Ascending aorta (tissue), 2 donors: Measurements from ENCODE around the gene FKBP2. TPM values are rescaled to one million over a fixed set of nuclear protein-coding genes. Genes with fewer than 3 reads are reported as not detected.

Source experiments
- DNase-seq, 2 donors: peaks; one replicate each; pipeline ENCODE4 v3.0.0-alpha.2; 2019; ENCODE audit warnings: low spot score in 2 of 2
- H3K27ac ChIP-seq, 2 donors: fragments of 200-600 bp; sonication (generic); one replicate each; pipeline ENCODE4 v1.5.1; 2016 to 2017; ENCODE audit warnings: mild to moderate bottlenecking in 1 of 2
- H3K27me3 ChIP-seq: fragments of 200-600 bp; sonication (generic); one replicate; pipeline ENCODE4 v1.5.1; 2017
- H3K36me3 ChIP-seq, 2 donors: fragments of 200-600 bp; sonication (generic); one replicate each; pipeline ENCODE4 v1.5.1; 2016
- H3K4me1 ChIP-seq, 2 donors: fragments of 200-600 bp; sonication (generic); one replicate each; pipeline ENCODE4 v1.5.1; 2016 to 2017; ENCODE audit warnings: mild to moderate bottlenecking in 1 of 2
- H3K4me3 ChIP-seq, 2 donors: fragments of 200-600 bp; sonication (generic); one replicate each; pipeline ENCODE4 v1.5.1; 2016 to 2017; ENCODE audit warnings: mild to moderate bottlenecking in 1 of 2
- H3K9me3 ChIP-seq, 2 donors: fragments of 200-600 bp; sonication (generic); one replicate each; pipeline ENCODE4 v1.5.1; 2016
- intact Hi-C: fragments of 100-400 bp; cut with DNase I; formaldehyde crosslinking; loops from one replicate; pipeline ENCODE4 v1.15.1; 2023
- total RNA-seq: library from RNA; depleted of rRNA; stranded (reverse); fragments of >200 nt; gene quantifications from one replicate; pipeline ENCODE4 v1.1.0, GENCODE V29; 2016
- TF ChIP-seq, protein P1 (sequence below), 3 experiments: fragments of 200-600 bp in 2 of 3; fragments of 450-650 bp in 1 of 3; sonication (generic) in 2 of 3; IDR thresholded peaks; one replicate each; pipeline ENCODE4 v1.5.1; 2016 to 2019; ENCODE audit warnings: antibody characterized with exemption in 3 of 3, mild to moderate bottlenecking in 1 of 3, moderate library complexity in 1 of 3

Gene FKBP2
- total RNA-seq, 1 donor from 2014 or later: 17.7 TPM

DNA sequence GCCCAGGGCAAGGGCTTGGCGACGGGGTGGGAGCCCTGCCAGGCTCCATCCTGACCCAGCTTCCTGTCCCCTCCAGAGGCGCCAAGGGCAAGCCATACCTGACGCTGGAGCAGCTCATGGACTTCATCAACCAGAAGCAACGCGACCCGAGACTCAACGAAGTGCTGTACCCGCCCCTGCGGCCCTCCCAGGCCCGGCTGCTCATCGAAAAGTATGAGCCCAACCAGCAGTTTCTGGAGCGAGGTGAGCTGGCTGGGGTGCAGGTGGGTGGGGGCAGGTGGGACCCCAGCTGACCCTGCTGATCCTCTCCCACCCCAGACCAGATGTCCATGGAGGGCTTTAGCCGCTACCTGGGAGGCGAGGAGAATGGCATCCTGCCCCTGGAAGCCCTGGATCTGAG, 15.4 kb downstream of the FKBP2 start:
- H3K9me3 ChIP-seq: no peaks in the 10 kb centered on the region
- no peak for DNase-seq
- peaks cover 52 to 63% of the 10 kb centered on the region in 2 donors for H3K36me3 ChIP-seq
- intact Hi-C loops: no loop called here
- no peaks in the 10 kb centered on the region for H3K27me3 ChIP-seq
- TF ChIP-seq, protein P1, sequence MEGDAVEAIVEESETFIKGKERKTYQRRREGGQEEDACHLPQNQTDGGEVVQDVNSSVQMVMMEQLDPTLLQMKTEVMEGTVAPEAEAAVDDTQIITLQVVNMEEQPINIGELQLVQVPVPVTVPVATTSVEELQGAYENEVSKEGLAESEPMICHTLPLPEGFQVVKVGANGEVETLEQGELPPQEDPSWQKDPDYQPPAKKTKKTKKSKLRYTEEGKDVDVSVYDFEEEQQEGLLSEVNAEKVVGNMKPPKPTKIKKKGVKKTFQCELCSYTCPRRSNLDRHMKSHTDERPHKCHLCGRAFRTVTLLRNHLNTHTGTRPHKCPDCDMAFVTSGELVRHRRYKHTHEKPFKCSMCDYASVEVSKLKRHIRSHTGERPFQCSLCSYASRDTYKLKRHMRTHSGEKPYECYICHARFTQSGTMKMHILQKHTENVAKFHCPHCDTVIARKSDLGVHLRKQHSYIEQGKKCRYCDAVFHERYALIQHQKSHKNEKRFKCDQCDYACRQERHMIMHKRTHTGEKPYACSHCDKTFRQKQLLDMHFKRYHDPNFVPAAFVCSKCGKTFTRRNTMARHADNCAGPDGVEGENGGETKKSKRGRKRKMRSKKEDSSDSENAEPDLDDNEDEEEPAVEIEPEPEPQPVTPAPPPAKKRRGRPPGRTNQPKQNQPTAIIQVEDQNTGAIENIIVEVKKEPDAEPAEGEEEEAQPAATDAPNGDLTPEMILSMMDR (IDR thresholded peaks at IDR 0.05): no peak
- H3K27ac ChIP-seq: no peak overlapping the region
- H3K4me1 ChIP-seq: peaks cover 7 to 18% of the 10 kb centered on the region in 2 donors
- no peak overlapping the region for H3K4me3 ChIP-seq

DNA sequence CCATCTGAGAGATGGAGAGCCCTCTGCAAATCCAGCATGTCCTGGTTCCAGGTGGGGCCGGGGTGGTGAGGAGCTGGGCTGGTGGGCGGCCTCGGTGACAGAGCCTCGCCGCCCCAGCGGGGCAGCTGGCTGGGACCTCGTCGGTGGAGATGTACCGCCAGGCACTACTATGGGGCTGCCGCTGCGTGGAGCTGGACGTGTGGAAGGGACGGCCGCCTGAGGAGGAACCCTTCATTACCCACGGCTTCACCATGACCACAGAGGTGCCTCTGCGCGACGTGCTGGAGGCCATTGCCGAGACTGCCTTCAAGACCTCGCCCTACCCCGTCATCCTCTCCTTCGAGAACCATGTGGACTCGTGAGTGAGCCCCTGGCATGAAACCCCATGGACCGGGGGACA, 17.5 kb downstream of the FKBP2 start:
- Histone ChIP-seq H3K4me3 (no peak overlapping the region), H3K9me3 (no peaks in the 10 kb centered on the region), H3K4me1 (peaks cover 0 to 5% of the 10 kb centered on the region in 2 donors), H3K27me3 (no peaks in the 10 kb centered on the region), H3K36me3 (peaks cover 73 to 83% of the 10 kb centered on the region in 2 donors), H3K27ac (no peak overlapping the region)
- intact Hi-C loops: no loop called here
- TF ChIP-seq, protein P1 (IDR thresholded peaks at IDR 0.05): no peak
- DNase-seq: no peak

DNA sequence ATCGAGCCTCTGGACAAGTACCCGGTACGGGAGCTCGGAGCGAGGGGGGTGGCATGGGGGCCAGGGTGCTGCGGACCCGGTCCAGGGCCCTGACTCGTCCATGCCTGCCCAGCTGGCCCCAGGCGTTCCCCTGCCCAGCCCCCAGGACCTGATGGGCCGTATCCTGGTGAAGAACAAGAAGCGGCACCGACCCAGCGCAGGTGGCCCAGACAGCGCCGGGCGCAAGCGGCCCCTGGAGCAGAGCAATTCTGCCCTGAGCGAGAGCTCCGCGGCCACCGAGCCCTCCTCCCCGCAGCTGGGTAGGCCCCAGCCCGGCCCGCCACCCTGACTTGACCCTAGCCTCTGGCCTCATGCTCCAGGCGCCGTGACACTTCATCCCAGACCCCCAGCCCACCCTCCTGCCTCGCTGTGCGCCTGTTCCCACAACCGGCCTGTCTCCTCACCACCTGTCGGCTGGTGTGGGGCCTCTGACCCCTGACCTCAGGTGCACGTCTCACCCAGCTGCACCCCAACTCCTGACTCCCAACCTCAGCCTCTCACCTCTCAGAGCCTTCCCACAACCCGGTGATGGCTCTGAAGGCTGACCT, 18.1 kb downstream of the FKBP2 start:
- Histone ChIP-seq H3K4me3 (no peak overlapping the region), H3K9me3 (no peaks in the 10 kb centered on the region), H3K4me1 (no peaks in the 10 kb centered on the region), H3K27me3 (no peaks in the 10 kb centered on the region), H3K27ac (no peak overlapping the region), H3K36me3 (peaks cover 80 to 90% of the 10 kb centered on the region in 2 donors)
- intact Hi-C loops: no loop called here
- TF ChIP-seq, protein P1 (IDR thresholded peaks at IDR 0.05): no peak
- no peak for DNase-seq

DNA sequence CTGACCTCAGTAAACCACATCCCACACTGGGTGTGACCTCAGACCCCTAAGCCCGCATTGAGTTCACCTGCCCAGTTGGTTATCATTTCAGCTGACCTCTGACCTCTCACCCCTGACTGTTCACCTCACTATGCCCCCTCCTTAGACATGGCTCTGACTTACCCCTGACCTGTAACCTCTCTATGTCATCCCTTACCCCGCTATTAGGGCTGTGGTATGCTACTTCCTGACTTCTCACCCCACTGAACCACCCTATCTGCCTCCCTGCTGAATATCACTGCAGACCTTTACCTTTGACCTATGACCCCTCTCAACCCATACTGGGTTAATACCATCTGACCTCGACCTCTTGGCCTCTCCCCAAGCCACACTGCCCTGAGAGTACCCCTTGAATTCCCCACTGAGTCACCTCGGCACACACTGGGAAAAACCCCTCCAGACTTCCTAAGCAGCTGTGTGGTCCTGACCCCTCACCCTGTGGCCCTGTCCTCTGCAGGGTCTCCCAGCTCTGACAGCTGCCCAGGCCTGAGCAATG, 18.7 kb downstream of the FKBP2 start:
- no peak for DNase-seq
- Histone ChIP-seq H3K36me3 (peaks cover 80 to 93% of the 10 kb centered on the region in 2 donors), H3K4me3 (no peak overlapping the region), H3K27ac (no peak overlapping the region), H3K9me3 (no peaks in the 10 kb centered on the region), H3K4me1 (no peaks in the 10 kb centered on the region), H3K27me3 (no peaks in the 10 kb centered on the region)
- TF ChIP-seq, protein P1 (IDR thresholded peaks at IDR 0.05): no peak
- intact Hi-C loops: no loop called here

DNA sequence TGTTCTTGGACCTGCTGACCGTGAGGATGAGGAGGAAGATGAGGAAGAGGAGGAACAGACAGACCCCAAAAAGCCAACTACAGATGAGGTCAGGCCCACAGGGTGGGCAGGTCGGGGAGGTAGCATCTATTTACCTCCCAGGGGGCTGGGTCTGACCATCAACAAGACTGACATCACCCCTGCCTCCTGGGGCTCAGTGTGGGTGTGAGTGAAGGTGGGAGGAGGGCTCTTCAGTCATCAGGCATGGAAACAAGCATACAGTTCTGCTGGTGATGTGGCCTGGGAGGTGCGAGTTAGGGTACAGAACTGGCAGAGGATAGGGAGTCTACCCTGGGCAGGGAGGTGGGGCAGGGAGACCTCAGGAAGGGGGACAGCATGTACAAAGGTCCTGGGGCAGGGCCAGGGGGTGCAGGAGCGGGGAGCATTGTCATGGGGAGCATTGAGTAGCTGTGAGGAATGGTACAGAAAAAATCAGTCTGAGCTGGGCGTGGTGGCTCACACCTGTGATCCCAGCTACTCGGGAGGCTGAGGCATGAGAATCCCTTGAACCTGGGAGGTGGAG, 19.3 kb downstream of the FKBP2 start:
- Histone ChIP-seq H3K9me3 (no peaks in the 10 kb centered on the region), H3K4me3 (no peak overlapping the region), H3K36me3 (peaks cover 76 to 93% of the 10 kb centered on the region in 2 donors), H3K4me1 (no peaks in the 10 kb centered on the region), H3K27me3 (no peaks in the 10 kb centered on the region), H3K27ac (no peak overlapping the region)
- no peak for DNase-seq
- intact Hi-C loops: no loop called here
- TF ChIP-seq, protein P1 (IDR thresholded peaks at IDR 0.05): no peak
